C4-2B (cell line): ENCODE data around the gene MBNL1.

Experiments used
- ZFX ChIP-seq: fragments of 450-650 bp; IDR thresholded peaks from 2 replicates; pipeline ENCODE4 v1.6.1; 2017
- TF ChIP-seq, protein P1 (sequence below): fragments of 450-650 bp; conservative IDR thresholded peaks from 2 replicates; pipeline ENCODE4 v1.5.1; 2017; ENCODE audit warnings: mild to moderate bottlenecking

DNA sequence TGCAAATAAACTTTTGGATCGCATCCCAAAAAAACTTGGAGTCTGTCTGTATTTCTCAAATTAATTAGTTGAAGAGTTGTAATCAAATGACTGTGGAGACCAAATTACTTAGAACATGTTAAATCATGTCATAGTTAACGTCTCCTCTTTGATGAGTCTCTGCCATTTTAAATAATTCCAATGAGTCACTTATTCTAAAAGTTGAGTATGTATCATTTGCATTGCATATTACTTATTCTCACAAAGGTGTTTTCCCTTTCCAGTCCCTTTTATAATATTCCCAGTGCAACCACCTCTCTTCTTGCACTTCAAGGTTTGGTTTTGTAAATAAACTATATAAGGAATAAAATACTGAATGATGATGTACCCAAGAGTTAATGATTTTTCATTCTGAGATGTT lies 36.0 kb upstream of the MBNL1 start:
- TF ChIP-seq, protein P1, sequence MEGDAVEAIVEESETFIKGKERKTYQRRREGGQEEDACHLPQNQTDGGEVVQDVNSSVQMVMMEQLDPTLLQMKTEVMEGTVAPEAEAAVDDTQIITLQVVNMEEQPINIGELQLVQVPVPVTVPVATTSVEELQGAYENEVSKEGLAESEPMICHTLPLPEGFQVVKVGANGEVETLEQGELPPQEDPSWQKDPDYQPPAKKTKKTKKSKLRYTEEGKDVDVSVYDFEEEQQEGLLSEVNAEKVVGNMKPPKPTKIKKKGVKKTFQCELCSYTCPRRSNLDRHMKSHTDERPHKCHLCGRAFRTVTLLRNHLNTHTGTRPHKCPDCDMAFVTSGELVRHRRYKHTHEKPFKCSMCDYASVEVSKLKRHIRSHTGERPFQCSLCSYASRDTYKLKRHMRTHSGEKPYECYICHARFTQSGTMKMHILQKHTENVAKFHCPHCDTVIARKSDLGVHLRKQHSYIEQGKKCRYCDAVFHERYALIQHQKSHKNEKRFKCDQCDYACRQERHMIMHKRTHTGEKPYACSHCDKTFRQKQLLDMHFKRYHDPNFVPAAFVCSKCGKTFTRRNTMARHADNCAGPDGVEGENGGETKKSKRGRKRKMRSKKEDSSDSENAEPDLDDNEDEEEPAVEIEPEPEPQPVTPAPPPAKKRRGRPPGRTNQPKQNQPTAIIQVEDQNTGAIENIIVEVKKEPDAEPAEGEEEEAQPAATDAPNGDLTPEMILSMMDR = no peak
- no peak for TF ChIP-seq ZFX
